Astrocyte (in vitro differentiated cells and primary cell): Measurements from ENCODE around the gene GNMT.

Experiments used
- EZH2 ChIP-seq: IDR thresholded peaks from 2 replicates; pipeline ENCODE4 v1.6.1; 2012; ENCODE audit warnings: mild to moderate bottlenecking, low read length, inconsistent platforms; ENCODE audit not compliant: insufficient read depth
- TF ChIP-seq, protein P1 (sequence below): IDR thresholded peaks from 2 replicates; pipeline ENCODE4 v1.5.1; 2011; ENCODE audit warnings: low read depth, mild to moderate bottlenecking, inconsistent platforms, low read length, moderate library complexity; ENCODE audit not compliant: insufficient read depth

DNA sequence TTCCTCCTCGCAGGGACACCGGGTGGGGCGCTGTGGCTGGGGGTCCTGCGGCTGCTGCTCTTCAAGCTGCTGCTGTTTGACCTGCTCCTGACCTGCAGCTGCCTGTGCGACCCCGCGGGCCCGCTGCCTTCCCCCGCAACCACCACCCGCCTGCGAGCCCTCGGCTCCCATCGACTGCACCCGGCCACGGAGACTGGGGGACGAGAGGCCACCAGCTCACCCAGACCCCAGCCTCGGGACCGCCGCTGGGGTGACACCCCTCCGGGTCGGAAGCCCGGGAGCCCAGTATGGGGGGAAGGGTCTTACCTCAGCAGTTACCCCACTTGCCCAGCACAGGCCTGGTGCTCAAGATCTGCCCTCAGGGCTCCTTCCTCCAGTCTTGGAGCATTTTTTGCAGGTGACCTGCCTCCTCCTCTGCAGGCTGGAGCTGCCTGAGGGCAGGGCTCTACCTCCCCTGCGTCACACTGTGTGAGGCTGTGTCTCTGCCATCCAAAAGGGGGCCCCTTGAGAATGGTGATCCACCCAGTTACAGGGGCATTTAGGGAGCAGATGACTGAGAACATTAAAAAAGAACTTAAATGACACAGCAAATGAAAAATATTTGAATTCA lies 35.2 kb upstream of the GNMT start:
- TF ChIP-seq, protein P1, sequence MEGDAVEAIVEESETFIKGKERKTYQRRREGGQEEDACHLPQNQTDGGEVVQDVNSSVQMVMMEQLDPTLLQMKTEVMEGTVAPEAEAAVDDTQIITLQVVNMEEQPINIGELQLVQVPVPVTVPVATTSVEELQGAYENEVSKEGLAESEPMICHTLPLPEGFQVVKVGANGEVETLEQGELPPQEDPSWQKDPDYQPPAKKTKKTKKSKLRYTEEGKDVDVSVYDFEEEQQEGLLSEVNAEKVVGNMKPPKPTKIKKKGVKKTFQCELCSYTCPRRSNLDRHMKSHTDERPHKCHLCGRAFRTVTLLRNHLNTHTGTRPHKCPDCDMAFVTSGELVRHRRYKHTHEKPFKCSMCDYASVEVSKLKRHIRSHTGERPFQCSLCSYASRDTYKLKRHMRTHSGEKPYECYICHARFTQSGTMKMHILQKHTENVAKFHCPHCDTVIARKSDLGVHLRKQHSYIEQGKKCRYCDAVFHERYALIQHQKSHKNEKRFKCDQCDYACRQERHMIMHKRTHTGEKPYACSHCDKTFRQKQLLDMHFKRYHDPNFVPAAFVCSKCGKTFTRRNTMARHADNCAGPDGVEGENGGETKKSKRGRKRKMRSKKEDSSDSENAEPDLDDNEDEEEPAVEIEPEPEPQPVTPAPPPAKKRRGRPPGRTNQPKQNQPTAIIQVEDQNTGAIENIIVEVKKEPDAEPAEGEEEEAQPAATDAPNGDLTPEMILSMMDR = no peak
- no peak for TF ChIP-seq EZH2
